Sciatic nerve (tissue), 2 donors: ENCODE measurements around the gene TNIP1. TPM values are rescaled to one million over a fixed set of nuclear protein-coding genes. Genes with fewer than 3 reads are reported as not detected.
A peak's percentile ranks its signal among the peaks of the same experiment; 100 is the strongest.

Source experiments
- ATAC-seq: fragments of 200-7000 bp; cut with Tn5 transposase; one replicate; pipeline ENCODE4 v1.9.1; 2020; ENCODE audit warnings: mild to moderate bottlenecking, moderate library complexity
- DNase-seq: peaks from one replicate; pipeline ENCODE4 v3.0.0-alpha.2; 2020; ENCODE audit warnings: low spot score
- intact Hi-C: fragments of 100-400 bp; cut with DNase I; formaldehyde crosslinking; loops from one replicate; pipeline ENCODE4 v1.14.2; 2022
- total RNA-seq: library from RNA; stranded (reverse); fragmentation: NEBNext Ultra II Directional; extraction: Animal tissue kit (Norgen Biotek cat#: 25700); gene quantifications from one replicate; pipeline ENCODE4 v1.2.1, GENCODE V29; 2021
- donor health status: DM: no; HTN: no; CAD: no.
- donor health status: DM: no; HTN: no; CAD: no.

TNIP1 gene
- total RNA-seq, 1 donor from 2014 or later, result 80.2 TPM

DNA sequence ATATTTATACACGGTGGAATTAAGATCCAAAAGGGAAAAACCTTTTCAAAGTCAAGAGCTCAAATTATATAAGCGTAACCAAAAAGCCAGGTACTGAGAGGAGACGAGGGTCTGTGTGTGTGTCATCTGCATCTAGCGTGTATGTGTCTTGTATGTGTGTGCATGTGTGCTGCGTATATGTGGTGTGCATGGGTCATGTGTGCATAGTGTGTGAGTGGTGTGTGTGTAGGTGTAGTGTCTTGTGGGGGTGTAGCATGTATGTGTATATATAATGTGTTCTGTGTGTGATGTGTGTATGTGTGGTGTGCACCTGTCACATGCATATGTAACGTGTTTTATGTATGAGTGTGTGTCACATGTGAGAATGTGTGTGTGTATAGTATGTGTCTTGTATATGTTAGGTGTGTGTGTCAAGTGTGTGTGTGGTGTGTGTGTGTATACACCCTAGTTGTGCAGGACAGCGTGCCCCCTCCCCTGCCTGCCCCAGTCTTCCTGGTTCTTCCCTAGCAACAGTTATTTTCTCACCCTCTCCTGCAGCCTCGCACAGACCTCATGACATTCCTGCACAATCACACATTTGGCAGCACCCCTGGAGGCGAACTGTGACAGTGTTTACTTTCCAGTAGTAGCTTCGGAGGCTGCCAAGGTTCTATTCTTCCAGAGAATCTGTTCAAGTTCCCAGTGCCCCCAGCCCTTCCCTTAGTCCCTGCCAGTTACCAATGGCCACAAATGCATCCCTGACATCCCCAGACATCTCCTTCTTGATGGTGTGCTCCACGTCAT, 27.1 kb upstream of the TNIP1 start:
- DNase-seq (no peak), ATAC-seq (peak; percentile 9)
- intact Hi-C loops, result no loop called here

DNA sequence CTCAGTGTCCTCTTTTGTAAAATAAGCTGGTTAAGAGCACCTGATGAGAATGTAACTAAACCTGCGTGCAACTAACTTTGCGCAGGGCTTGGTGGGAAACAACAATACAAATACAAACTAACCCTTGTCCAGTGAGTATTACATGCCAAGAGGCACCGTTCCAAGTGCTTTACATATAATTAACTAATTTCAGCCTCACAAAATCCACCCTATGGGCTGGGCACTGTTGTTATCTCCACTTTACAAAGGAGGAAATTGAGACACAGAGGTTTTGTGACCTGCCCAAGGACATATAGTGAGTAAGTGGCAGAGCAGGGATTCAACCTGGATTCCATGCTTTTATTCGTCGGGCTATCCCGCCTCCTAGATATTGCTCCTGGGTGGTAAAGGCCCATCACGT, 26.2 kb upstream of the TNIP1 start:
- intact Hi-C loops, result no loop called here
- DNase-seq (no peak), ATAC-seq (no peak)

DNA sequence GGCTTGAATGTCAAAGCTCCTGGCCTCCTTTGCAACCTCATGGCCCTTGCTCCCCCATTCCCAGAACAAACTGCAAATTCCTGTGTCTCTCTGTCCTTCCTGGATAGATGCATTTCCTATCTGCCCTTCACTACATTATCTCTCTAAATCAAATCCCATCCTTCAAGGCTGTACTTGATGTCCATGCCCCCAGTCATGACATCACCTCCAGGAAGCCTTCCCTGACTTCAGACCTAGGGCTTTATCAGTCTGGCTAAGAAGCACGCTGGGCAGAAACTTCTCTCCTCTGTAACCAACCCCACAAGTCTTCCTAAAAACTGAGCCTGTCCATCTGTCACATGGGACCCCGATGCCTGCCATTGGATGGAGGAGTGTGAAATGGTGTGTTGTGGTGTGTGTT, 25.7 kb upstream of the TNIP1 start:
- DNase-seq (no peak), ATAC-seq (no peak)
- intact Hi-C loops, result no loop called here

DNA sequence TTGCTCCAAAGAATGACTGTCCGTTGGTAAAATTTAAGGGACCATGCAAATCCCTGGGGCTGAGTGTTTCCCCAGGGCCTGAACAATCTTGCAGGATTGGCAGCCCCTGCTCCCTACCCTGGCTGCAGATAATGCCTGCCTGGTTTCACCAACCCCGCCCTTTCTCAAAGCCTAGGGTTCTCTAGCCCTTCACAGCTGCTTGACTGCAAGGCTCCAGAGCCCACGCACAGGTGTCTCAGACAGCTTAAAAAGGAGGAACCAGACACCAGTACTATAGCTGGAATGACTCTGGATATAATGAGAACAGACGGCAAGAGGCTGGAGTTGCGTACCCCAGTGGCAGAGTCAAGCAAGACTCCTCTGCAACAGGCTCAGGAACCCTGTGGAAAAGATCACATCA, 25.2 kb upstream of the TNIP1 start:
- DNase-seq (no peak), ATAC-seq (no peak)
- intact Hi-C loops, result no loop called here

DNA sequence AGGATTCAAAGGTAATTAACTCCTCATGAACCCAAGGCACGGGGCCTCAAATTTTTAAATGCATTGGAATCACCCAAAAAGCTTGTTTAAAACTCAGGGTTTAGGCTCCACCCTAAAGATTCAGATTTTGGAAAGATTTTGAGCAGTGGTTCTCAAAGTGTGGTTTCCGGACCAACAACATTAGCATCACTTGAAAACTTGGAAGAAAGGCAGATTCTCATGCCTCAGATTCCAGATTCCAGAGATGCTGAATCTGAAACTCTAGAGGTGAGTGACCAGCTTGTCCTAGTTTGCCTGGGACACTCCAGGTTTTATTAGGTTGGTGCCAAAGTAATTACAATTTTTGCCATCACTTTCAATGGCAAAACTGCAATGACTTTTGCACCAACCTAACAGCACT, 24.7 kb upstream of the TNIP1 start:
- intact Hi-C loops, result no loop called here
- ATAC-seq (no peak), DNase-seq (no peak)

DNA sequence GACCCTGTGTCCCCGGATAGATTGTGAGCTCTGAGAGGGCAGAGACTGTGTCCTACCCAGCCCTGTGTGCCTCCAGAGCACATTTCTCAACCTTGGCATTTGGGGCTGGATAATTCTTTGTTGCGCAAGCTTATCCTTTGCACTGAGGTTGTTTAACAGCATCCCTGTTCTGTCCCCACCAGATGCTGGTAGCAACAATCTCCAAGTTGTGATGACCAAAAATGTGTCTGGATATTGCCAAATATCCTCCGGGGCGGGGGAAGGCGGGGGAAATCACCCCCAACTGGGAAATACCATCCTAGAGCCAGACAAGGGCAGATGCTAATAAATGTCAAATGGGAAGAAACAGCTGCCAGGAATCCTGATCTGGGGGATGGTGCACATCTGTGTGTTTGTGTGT, 24.0 kb upstream of the TNIP1 start:
- ATAC-seq (peak; percentile 90), DNase-seq (no peak)
- intact Hi-C loops, result no loop called here

DNA sequence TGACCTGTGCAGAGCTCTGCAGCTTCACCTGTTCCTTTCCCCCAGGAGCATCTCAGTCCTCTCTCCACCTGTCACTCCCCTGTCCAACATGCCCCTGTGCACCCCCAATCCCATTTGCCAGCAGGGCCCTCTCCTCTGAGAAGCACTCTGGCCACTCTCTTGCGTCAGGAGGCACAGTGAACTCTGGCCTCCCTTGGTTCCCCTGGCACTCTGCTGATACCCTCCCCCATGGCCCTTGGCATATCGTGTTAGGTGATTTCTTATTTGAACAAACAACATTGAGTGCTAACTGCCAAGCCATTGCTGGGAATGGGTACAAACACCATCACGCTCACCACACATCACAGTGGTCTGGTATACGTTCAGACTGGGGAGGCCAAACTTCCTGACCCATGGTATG, 20.9 kb upstream of the TNIP1 start:
- DNase-seq, result no peak
- intact Hi-C loops, result no loop called here
- ATAC-seq, result no peak

DNA sequence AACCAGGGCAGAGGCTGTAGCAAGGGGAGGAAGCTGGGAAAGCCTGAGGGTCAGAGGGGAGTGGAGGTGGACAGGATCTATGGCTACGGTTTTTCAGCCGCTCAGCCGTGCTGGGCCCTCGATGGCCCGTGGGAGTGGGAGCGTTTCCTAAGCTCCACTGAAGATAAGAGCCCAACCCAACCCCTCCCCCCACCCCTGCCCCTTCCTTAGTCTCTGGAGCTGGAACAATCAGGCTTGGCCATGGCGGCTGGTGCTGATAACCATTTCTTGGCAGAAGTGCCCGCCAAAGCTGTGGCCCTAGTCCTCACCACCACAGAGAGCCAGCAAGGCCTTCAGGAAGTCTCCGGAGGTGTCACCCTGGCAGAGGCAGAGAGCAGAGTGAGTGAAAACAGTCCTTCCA, 20.3 kb upstream of the TNIP1 start:
- ATAC-seq (no peak), DNase-seq (no peak)
- intact Hi-C loops, result no loop called here

DNA sequence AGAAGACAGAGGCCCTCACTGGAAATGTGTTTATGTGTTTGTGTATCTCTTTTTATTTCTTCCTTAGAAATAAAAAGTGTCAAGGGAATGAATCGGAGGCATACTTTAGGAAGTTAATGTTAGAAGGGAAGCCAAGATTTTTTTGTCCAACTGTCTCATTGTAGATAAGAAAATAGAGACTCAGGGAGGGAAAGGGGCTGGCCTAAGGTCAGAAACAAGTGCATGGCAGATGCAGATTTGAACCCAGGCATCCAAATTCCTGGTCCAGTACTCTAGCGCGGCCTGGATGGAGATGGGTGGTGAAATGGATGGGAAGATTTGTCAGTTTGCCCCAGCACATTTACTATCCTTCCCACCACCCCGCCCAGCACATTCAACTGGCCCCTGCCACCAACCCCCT, 19.8 kb upstream of the TNIP1 start:
- intact Hi-C loops, result no loop called here
- ATAC-seq, result no peak
- no peak for DNase-seq

DNA sequence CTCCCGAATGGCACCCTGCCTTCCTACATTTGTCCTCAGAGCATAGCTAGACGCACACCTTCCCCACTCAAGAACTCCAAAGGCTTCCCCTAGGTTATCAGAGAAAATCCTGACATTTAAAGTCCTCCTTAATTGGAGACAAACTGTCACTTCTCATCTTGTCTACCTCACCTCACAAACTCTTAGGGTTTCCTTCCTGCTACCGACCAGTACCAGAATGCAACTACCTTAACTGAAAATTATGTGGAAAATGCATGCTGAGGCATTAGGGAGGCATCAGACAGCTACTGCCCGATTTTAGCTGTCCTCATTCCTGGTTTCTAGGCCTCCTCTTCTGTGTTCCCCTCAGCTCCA, 17.9 kb upstream of the TNIP1 start:
- intact Hi-C loops, result no loop called here
- no peak for DNase-seq
- ATAC-seq, result no peak

DNA sequence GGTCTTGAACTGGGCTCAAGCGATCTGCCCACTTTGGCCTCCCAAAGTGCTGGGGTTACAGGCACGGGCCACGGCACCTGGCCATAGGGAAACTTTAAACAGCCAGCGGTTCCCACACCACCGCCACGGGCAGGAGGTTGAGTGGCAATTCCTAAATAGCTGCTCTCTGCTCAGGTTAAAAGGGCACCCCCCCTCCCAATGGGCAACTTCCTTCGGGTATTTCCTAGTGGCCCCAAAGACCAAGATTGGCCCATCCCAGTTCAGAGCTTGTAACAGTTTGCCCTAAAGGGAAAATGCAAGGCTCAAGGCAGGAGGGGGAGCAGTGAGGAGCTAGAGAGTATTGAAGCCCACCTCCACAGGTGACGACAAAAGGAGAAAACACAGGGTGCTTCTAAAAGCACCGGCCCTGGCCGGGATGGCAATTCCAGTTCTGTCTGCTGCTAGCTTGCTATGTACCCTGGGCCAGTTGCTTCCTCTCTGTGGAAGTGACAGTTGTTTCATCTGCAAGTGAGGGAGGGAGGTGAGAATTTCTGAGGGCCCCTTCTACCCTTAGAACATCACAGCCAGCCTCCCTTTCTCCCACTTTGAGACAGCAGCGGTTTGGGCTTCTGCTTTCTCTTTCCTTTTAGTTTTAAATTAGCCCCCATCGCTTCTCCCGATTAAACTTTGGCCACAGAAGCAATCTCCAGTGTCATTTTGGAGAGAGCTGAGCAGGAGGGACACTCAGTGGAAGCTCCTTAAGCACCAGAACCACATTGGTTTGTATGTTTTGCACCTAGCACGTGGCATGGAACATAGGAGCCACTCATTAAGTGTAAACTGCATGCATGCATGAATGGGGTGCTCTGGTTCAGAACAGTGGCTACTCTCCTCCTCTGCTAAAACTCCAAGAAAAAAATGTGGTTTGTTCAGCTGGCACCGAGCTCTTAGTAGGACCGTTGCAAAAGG, 17.3 kb upstream of the TNIP1 start:
- intact Hi-C loops, result no loop called here
- DNase-seq (no peak), ATAC-seq (no peak)

DNA sequence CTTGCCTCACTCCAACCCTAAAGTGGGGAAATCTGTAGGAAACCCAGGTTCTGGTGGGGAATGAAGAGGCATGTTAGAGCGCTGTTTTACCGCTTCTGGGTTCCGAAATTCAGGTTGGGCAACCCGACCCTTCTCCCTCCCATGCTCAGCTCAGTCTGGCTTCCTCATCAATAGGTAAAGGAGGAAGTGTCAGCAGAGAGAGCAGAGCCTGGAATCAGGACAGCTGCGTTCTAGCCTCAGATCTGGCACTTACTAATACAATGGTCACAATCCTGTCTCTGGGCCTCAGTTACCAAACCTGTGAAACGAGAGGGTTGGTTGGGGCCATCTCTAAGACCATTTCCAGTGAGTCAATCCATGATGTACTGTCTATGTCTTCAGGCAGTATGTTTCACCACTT, 16.2 kb upstream of the TNIP1 start:
- DNase-seq (no peak), ATAC-seq (no peak)
- intact Hi-C loops, result no loop called here

DNA sequence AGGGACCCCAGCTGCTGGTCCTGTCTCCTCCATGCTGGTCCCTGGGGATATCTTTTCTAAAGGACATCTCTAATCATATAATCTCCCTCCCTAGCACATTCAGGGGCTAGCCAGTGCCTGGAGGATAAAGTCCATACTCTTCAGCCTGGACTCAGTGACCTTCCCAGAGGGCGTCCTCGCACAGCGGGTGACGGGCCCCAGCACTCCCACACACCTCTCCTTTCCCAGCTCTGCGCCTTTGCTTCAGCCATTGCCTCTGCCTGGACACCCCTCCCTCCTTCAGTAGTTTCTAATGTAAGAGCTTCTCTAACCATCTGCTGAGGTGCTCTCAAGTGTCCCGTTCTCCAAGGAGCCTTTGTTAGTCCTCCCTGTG, 15.2 kb upstream of the TNIP1 start:
- intact Hi-C loops, result no loop called here
- ATAC-seq (no peak), DNase-seq (no peak)

DNA sequence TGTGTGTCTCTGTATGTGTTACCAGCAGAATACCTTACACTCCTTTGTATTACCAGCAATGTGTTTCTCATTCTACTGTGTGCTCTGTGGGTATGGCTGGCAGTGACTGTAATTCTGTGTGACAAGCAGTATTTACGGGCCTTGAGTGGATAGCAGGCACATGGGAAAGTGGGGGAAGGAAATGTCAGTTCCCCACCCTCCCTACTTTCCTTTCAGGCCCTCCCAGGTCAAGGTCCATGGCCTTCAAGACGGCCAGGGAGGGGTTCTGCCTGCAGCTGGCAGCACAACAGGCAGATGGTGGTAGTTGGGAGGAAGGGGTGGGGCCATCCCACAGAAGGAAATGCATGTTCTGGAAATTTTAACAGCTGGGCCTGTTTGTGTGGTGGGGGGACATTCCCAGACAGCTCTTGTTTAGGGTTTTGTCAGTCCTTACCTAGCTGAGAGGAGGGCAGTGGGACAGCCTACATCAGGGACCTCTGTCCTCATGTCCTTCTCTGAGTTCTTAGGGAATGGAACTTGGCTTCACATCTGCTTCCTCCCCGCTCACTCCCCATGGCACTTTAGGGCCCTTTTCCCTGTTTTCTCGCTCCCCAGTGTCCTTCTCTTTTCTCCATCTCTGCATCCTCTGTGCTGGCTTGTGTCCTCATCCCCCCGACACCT, 14.6 kb upstream of the TNIP1 start:
- DNase-seq, result no peak
- peak; percentile 55 for ATAC-seq
- intact Hi-C loops, result no loop called here

DNA sequence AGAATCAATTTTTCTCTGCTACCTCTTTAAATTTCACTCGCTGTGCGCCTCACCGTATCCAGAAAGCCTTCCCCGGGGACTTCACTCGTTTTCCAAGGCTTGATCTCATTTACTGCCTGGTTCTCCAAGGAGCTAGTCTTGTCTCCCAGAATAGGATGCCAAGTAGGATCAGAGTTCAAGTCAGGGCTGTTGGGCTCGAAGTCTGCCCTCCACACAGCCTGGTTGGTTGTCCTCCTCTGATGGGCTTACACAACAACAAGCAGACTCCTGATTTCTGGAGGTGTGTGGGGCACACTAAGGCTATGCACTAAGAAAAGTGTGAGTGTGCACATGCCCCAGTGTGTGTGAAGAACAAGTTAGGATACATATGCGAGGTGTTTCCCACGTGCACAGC, 14.0 kb upstream of the TNIP1 start:
- intact Hi-C loops, result no loop called here
- DNase-seq, result no peak
- peak; percentile 46 for ATAC-seq

DNA sequence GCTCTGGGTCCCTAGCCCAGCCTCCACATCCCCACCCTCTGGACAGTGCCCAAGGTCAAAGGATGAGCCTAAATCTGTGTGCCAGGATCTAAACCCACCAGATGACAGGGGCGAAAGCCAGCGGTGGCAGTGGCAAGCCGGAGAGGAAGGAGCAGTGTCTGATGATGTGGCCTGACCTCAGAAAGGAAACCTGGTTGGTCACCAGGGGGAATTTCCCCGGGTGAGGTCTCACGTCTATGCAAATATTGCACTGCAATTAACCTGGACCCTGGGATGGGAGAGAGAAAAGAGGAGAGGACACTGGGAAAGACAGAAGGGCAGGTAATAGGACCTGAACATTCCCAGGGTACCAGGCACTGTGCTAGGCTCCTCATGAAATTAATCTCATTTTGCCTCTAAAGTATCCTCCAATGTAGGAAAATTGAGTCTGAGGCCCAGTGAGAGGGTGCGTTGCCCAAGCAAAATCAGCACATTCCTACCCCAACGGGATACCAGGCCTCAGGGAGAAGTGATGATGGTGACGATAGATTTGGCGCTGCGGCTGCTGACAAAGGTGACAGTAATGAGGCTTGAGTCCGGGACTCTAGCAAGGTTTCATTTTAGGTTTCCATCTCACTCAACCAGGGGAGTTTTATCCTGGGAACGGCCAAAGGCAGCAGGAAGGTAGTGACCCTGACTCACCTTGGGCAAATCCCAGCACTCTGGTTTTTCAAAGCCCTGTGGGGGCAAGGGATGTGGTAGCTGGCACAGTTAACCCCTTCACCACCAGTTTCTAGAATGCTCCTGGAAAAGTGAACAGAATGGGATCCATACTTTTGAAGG, 13.4 kb upstream of the TNIP1 start:
- intact Hi-C loops, result no loop called here
- ATAC-seq, result peak; percentile 3

DNA sequence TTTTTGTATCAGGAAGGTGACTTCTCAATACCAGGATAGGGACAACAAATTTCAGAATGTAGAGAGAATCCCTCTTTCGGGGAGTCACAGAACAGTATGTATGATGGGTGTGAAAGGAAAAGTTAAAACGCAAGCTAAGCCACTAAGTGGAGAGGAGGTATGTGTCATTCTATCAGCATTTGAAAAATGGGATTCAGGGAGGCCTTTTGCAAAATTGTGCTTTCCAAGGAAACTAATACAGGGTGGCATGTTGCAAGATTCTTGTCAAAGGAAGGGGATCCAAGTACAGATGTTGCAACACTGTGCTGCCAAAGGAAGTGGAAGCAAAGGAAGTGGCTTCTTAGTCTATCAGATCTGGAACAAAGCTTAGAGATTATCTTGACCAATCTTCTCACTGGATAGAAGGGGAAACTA, 12.6 kb upstream of the TNIP1 start:
- intact Hi-C loops, result no loop called here
- ATAC-seq (peak; percentile 88), DNase-seq (no peak)

More for the DNA sequence above, 13.4 kb upstream of the TNIP1 start:
- no peak for DNase-seq

DNA sequence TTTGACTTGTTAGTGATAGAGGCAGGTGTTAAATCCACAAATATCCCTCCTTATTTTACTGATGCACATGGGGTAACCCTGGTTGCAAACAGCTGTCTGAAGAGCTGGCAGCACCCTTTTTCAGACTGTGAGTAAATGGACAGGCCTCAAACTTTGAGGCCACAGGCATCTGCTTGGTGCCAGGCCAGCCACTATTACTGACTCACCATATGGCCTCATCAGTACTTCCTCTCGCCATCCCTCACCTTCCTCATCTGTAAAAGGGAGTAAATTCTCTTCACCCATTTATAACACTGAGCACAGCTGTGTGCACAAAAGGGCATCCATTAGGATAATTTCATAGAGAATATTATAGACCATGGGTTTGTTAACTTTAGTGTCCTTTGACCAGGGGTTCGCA, 11.9 kb upstream of the TNIP1 start:
- no peak for DNase-seq
- peak; percentile 17 for ATAC-seq
- intact Hi-C loops, result no loop called here

DNA sequence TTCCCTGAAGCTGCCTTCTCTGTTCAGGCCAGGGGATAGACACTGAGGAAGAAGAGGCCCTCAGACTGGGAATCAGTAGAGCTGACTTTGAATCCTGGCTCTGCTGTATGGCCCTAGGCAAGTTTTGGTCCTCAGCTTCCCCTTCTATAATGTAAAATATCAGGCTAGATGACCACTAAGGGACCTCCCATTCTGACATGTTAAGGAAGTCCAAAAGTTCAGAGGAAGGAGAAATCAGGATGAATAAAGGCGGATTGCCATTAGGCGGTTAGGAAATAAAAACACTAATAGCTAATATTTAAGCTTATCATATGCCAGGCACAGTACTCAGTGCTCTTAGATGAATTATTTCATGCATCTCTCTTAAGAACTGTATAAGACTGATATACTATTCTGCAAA, 8.9 kb upstream of the TNIP1 start:
- intact Hi-C loops, result no loop called here
- DNase-seq, result no peak
- no peak for ATAC-seq
